Measurements from ENCODE around the gene ELMOD3. TPM values are rescaled to one million over a fixed set of nuclear protein-coding genes. Genes with fewer than 3 reads are reported as not detected.

Gene ELMOD3
- total RNA-seq, 1 experiment from 2014 or later, result 10.3 TPM

DNA sequence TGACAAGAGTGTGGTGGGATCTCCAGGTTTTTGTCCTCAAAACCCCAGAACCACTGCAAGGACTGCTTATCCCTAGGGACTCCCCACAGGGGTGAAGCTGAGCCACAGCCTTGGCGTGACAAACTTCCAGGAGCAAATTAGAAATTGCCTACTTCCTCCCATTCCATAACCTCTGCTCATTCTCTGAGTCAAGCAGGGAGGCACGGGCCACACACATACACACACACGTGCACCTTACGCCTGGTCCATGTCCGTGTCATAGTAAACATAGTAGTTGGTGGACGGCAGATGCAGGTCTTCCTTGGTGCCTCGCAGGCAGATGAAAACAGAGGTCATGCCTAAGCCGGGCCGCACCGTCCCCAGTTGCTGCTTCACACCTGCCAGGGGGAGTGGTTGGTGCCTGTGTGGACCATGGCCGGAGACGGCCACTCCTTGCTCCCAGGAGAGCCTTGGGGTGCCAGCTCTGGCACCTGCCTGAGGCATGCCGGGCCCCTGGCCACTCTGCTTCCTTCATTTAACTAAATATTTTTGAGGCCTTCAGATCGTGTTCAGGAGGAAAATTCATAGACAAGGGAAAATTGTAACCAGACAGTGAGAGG lies 10.1 kb upstream of the ELMOD3 start:
- POLR2A ChIA-PET, result no interaction called here

GRCh38 chr2:85347599-85347998 lies 7.0 kb upstream of the ELMOD3 start:
- Mint-ChIP-seq H3K9me3 (ENCODE audit: unreplicated experiment) (no peaks in the 10 kb centered on the region), H3K4me3 (ENCODE audit: unreplicated experiment) (no peak overlapping the region), H3K4me1 (ENCODE audit: low read depth, unreplicated experiment) (peaks cover 13% of the 10 kb centered on the region), H3K36me3 (ENCODE audit: insufficient read depth, unreplicated experiment) (peaks cover 32% of the 10 kb centered on the region), H3K27me3 (ENCODE audit: insufficient read depth, unreplicated experiment) (no peaks in the 10 kb centered on the region), H3K27ac (ENCODE audit: unreplicated experiment) (no peak overlapping the region)
- Histone ChIP-seq H3K9me3 (no peaks in the 10 kb centered on the region), H3K4me1 (peaks cover 14% of the 10 kb centered on the region), H3K36me3 (ENCODE audit: control insufficient read depth, insufficient read depth, low read length) (peaks cover 6% of the 10 kb centered on the region), H3K4me3 (ENCODE audit: low read depth, low read length) (no peak overlapping the region), H3K27me3 (replicated peaks; ENCODE audit: control insufficient read depth, insufficient read depth, low read length) (no peaks in the 10 kb centered on the region)
- BruUV-seq (replicated peaks), result no TSS peak
- intact Hi-C loops (cut with micrococcal nuclease; ENCODE audit: unreplicated experiment), result no loop called here
- ChIA-PET CTCF (no interaction called here), POLR2A (no interaction called here)
- TF ChIP-seq, protein P1, sequence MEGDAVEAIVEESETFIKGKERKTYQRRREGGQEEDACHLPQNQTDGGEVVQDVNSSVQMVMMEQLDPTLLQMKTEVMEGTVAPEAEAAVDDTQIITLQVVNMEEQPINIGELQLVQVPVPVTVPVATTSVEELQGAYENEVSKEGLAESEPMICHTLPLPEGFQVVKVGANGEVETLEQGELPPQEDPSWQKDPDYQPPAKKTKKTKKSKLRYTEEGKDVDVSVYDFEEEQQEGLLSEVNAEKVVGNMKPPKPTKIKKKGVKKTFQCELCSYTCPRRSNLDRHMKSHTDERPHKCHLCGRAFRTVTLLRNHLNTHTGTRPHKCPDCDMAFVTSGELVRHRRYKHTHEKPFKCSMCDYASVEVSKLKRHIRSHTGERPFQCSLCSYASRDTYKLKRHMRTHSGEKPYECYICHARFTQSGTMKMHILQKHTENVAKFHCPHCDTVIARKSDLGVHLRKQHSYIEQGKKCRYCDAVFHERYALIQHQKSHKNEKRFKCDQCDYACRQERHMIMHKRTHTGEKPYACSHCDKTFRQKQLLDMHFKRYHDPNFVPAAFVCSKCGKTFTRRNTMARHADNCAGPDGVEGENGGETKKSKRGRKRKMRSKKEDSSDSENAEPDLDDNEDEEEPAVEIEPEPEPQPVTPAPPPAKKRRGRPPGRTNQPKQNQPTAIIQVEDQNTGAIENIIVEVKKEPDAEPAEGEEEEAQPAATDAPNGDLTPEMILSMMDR (IDR thresholded peaks at IDR 0.05; ENCODE audit: insufficient read depth in 1 of 2, low read depth in 1 of 2, low read length in 1 of 2, severe bottlenecking in 1 of 2, unreplicated experiment in 1 of 2), result no peak
- peak; percentile 30 to 51 for DNase-seq

More for the DNA sequence above, 10.1 kb upstream of the ELMOD3 start:
- TF ChIP-seq, protein P1 (IDR thresholded peaks at IDR 0.05; ENCODE audit: insufficient read depth in 1 of 2, low read depth in 1 of 2, low read length in 1 of 2, severe bottlenecking in 1 of 2, unreplicated experiment in 1 of 2), result no peak
- BruUV-seq (replicated peaks), result no TSS peak
- H3K4me1 Mint-ChIP-seq (ENCODE audit: low read depth, unreplicated experiment), result peaks cover 13% of the 10 kb centered on the region
- no peak for DNase-seq
- CTCF ChIA-PET, result no interaction called here
- intact Hi-C loops (cut with micrococcal nuclease; ENCODE audit: unreplicated experiment), result no loop called here
- H3K27ac Mint-ChIP-seq (ENCODE audit: unreplicated experiment), result no peak overlapping the region
- peaks cover 14% of the 10 kb centered on the region for H3K4me1 ChIP-seq
- no peaks in the 10 kb centered on the region for H3K27me3 Mint-ChIP-seq (ENCODE audit: insufficient read depth, unreplicated experiment)
- no peaks in the 10 kb centered on the region for H3K9me3 Mint-ChIP-seq (ENCODE audit: unreplicated experiment)
- no peak overlapping the region for H3K4me3 ChIP-seq (ENCODE audit: low read depth, low read length)
- H3K36me3 ChIP-seq (ENCODE audit: control insufficient read depth, insufficient read depth, low read length), result peaks cover 3% of the 10 kb centered on the region; the same call in 1 of the 2 replicates
- peaks cover 17% of the 10 kb centered on the region for H3K36me3 Mint-ChIP-seq (ENCODE audit: insufficient read depth, unreplicated experiment)
- H3K27me3 ChIP-seq (replicated peaks; ENCODE audit: control insufficient read depth, insufficient read depth, low read length), result no peaks in the 10 kb centered on the region
- H3K4me3 Mint-ChIP-seq (ENCODE audit: unreplicated experiment), result no peak overlapping the region
- no peaks in the 10 kb centered on the region for H3K9me3 ChIP-seq

DNA sequence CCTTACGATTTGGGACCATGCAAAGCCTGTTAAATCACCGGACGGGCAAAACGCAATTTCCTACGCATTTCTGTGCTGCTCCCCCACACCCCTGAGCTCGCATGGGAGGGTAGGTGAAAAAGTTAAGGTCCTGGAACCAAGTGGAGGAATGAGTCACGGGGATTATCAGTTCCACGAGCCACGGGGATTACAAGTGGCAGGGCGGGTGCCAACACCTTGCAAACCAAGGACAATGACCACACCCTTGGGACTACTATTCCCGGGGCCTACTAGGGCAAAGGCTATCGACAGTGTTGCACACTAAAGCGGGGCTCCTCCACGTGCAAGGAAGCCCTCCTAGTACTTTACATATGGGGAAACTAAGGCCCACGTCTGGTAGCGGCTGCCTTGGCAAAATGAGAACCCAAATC lies 688 bp upstream of the ELMOD3 start:
- Histone ChIP-seq H3K9me3 (no peaks in the 10 kb centered on the region), H3K4me3 (ENCODE audit: low read depth, low read length) (peak overlapping the region; percentile 49), H3K4me1 (no peaks in the 10 kb centered on the region), H3K36me3 (ENCODE audit: control insufficient read depth, insufficient read depth, low read length) (peaks cover 3% of the 10 kb centered on the region; the same call in 1 of the 2 replicates), H3K27me3 (replicated peaks; ENCODE audit: control insufficient read depth, insufficient read depth, low read length) (no peaks in the 10 kb centered on the region)
- H3K9me3 Mint-ChIP-seq (ENCODE audit: unreplicated experiment), result no peaks in the 10 kb centered on the region
- peak overlapping the region; percentile 99 for H3K4me3 Mint-ChIP-seq (ENCODE audit: unreplicated experiment)
- H3K27me3 Mint-ChIP-seq (ENCODE audit: insufficient read depth, unreplicated experiment), result no peaks in the 10 kb centered on the region
- H3K4me1 Mint-ChIP-seq (ENCODE audit: low read depth, unreplicated experiment), result peaks cover 4% of the 10 kb centered on the region
- intact Hi-C loops (cut with micrococcal nuclease; ENCODE audit: unreplicated experiment), result loop anchor here (1.0 to 2.0 kb wide), 4 partner anchors 29 to 198 kb away; partner anchors contain the start of gene MAT2A
- peaks cover 39% of the 10 kb centered on the region for H3K36me3 Mint-ChIP-seq (ENCODE audit: insufficient read depth, unreplicated experiment)
- peak overlapping the region; percentile 96 for H3K27ac Mint-ChIP-seq (ENCODE audit: unreplicated experiment)
- ChIA-PET POLR2A (interaction anchor here (0.7 to 1.9 kb wide), 5 partner anchors 11 to 207 kb away, joined by 3 to 18 read pairs (median 4); partner anchors contain the start of genes GGCX, MAT2A, SH2D6 and TGOLN2), CTCF (no interaction called here)
- TF ChIP-seq, protein P1 (IDR thresholded peaks at IDR 0.05; ENCODE audit: insufficient read depth in 1 of 2, low read depth in 1 of 2, low read length in 1 of 2, severe bottlenecking in 1 of 2, unreplicated experiment in 1 of 2), result no peak
- peak in 1 of 2 experiments; percentile 36 for DNase-seq
- TSS peak; percentile 78 for BruUV-seq (replicated peaks)

Data from Caco-2 (cell line).